IPS DF 6.9 (cell line): ENCODE data around the gene ECEL1.

Experiments used
- DNase-seq: peaks from one replicate; pipeline ENCODE4 v3.0.0-alpha.2; 2013; ENCODE audit warnings: low read depth, low spot score
- H3K27ac ChIP-seq: one replicate; pipeline ENCODE4 v1.5.1; 2013; ENCODE audit warnings: low read length, control low read depth
- H3K27me3 ChIP-seq: 2 replicates; pipeline ENCODE4 v1.6.1; 2013; ENCODE audit warnings: mild to moderate bottlenecking, low read length; ENCODE audit not compliant: control insufficient read depth, insufficient read depth
- H3K36me3 ChIP-seq: 2 replicates; pipeline ENCODE4 v1.6.1; 2013; ENCODE audit warnings: low read length; ENCODE audit not compliant: control insufficient read depth, insufficient read depth
- H3K4me1 ChIP-seq: 2 replicates; pipeline ENCODE4 v1.6.1; 2013; ENCODE audit warnings: low read length; ENCODE audit not compliant: control insufficient read depth, insufficient read depth
- H3K4me3 ChIP-seq: 2 replicates; pipeline ENCODE4 v1.5.1; 2013; ENCODE audit warnings: mild to moderate bottlenecking, low read length
- H3K9me3 ChIP-seq: 2 replicates; pipeline ENCODE4 v1.6.1; 2013; ENCODE audit warnings: low read length, inconsistent platforms; ENCODE audit not compliant: control insufficient read depth, insufficient read depth
- WGBS: extraction: QIAGEN DNeasy Blood & Tissue Kit; methylation state at CpG from one replicate; pipeline ENCODE4 v1.1.7; 2013; ENCODE audit warnings: mixed read lengths, missing lambda C conversion rate; ENCODE audit not compliant: insufficient read length, insufficient coverage; 5-methylcytosine and 5-hydroxymethylcytosine counted together

ECEL1 gene

GRCh38 chr2:232498452-232498851 is 10.8 kb upstream of the ECEL1 start:
- Histone ChIP-seq H3K4me3 (no peak overlapping the region), H3K36me3 (no peaks in the 10 kb centered on the region), H3K27me3 (peaks cover under 1% of the 10 kb centered on the region; the same call in 1 of the 2 replicates), H3K27ac (no peak overlapping the region), H3K4me1 (peaks cover 8% of the 10 kb centered on the region), H3K9me3 (no peaks in the 10 kb centered on the region)
- DNase-seq = no peak
- 100% methylated on average over 3 of the region's 3 CpGs for WGBS

DNA sequence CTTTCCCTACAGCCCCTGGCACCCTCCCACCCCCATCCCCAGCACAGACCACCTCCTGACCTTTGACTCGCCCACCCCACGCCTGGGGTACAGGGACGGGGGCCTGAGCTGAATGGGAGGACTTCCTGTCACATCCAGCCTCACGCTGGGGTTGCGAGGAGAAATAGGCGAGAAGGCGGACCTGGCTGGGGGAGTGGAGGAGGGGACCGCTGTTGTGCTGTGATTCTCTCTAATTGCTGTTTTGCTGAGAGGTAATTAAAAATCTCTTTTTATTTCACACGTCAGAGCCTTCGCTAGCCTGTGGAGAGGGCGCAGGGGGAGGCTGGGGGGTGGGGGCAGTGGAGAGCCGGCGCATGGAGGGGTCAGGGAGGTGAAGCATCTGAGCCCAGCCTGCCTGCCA is 9.7 kb upstream of the ECEL1 start:
- Histone ChIP-seq H3K27me3 (no peaks in the 10 kb centered on the region), H3K4me1 (peaks cover 5% of the 10 kb centered on the region), H3K9me3 (no peaks in the 10 kb centered on the region), H3K27ac (no peak overlapping the region), H3K4me3 (no peak overlapping the region), H3K36me3 (no peaks in the 10 kb centered on the region)
- DNase-seq = no peak
- WGBS = no CpG with 5 or more reads among the region's 13 CpGs

DNA sequence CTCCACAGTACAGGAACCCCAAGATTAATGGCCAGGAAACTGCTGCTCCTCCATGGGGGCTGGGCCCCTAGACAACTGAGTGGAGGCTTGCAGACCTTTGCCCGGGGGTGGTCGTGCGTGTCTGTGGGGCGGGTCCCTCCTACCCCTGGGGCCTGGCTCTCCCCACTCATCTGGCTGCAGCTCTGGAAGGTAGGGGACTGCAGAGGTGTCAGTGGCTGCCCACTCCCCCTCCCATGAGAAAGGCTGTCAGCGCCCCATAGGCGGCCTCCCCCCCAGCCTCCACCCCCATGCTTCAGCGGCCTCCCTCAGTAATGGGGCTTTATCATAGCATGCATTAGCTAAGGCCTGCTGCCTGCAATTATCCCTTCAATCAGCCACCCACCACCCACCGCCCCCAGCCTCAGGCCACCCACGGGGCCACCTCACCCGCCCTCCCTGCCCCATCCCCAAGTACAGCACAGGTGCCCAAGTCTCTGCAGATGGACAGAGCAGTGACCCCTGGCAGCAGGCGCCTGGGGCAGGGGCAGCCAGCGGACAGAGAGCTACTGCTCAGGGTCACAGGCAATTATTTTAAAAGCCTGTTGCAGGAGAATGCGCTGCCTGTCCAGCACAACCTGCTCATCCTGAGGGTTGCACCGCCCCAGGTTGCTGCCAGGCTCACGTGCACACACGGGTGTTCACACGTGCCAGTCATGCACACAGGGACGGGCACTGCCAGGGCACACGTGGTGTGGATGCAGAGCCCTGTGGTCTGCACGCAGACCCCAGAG is 9.1 kb upstream of the ECEL1 start:
- H3K27ac ChIP-seq = no peak overlapping the region
- peaks cover 5% of the 10 kb centered on the region; the same call in 1 of the 2 replicates for H3K4me1 ChIP-seq
- H3K36me3 ChIP-seq = no peaks in the 10 kb centered on the region
- H3K9me3 ChIP-seq = no peaks in the 10 kb centered on the region
- DNase-seq = no peak
- H3K27me3 ChIP-seq = no peaks in the 10 kb centered on the region
- WGBS = no CpG with 5 or more reads among the region's 20 CpGs
- H3K4me3 ChIP-seq = no peak overlapping the region

DNA sequence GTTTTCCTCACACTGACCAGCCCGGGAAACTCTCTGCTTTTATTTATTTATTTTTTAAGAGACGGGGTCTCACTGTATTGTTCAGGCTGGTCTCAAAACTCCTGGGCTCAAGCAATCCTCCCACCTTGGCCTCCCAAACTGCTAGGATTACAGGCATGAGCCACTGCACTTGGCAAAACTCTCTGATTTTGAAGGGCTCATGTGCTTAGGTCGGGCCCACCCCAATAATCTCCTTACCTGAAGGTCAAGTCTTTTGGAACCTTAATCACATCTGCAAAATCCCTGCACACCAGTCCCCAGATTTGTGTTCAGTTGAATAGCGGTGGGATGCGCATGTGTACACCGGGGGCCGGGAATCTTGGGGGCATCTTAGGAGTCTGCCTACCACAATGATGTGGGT is 7.7 kb upstream of the ECEL1 start:
- Histone ChIP-seq H3K4me3 (no peak overlapping the region), H3K9me3 (no peaks in the 10 kb centered on the region)

DNA sequence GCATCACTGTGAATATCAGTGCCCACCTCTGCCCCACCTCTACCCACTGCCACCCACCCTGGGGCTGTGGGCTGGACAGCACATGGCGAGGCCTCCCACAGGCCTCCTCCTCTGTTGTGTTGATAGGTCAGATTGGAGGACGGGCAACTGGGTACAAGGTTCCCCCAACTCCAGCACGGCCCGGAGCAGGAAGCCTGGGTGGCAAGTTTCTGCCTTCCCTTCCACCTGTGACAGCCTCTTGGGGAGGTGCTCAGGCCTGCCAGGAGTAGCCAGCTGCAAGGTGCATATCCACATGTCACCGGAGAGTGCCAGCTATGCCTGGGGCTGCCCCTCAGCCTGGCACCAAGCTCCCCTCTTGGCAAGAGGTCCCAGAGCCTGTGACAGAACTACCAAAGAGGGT is 6.9 kb upstream of the ECEL1 start:
- WGBS = no CpG with 5 or more reads among the region's 5 CpGs
- no peak for DNase-seq

More for the DNA sequence above, 7.7 kb upstream of the ECEL1 start:
- H3K27me3 ChIP-seq = no peaks in the 10 kb centered on the region
- no peak for DNase-seq
- no peak overlapping the region for H3K27ac ChIP-seq
- no peaks in the 10 kb centered on the region for H3K36me3 ChIP-seq
- WGBS = no CpG with 5 or more reads among the region's 7 CpGs
- H3K4me1 ChIP-seq = peaks cover 7% of the 10 kb centered on the region; the same call in 1 of the 2 replicates

GRCh38 chr2:232493701-232494474 is 6.3 kb upstream of the ECEL1 start:
- Histone ChIP-seq H3K27me3 (no peaks in the 10 kb centered on the region), H3K4me1 (peaks cover 11% of the 10 kb centered on the region), H3K27ac (no peak overlapping the region), H3K36me3 (no peaks in the 10 kb centered on the region), H3K4me3 (no peak overlapping the region), H3K9me3 (no peaks in the 10 kb centered on the region)
- no CpG with 5 or more reads among the region's 10 CpGs for WGBS
- no peak for DNase-seq

More for the DNA sequence above, 6.9 kb upstream of the ECEL1 start:
- Histone ChIP-seq H3K27me3 (no peaks in the 10 kb centered on the region), H3K27ac (no peak overlapping the region), H3K4me3 (no peak overlapping the region), H3K36me3 (no peaks in the 10 kb centered on the region), H3K4me1 (peaks cover 9% of the 10 kb centered on the region), H3K9me3 (no peaks in the 10 kb centered on the region)

GRCh38 chr2:232492963-232493700 is 5.5 kb upstream of the ECEL1 start:
- H3K9me3 ChIP-seq = no peaks in the 10 kb centered on the region
- H3K27ac ChIP-seq = no peak overlapping the region
- no peak for DNase-seq
- H3K27me3 ChIP-seq = peaks cover under 1% of the 10 kb centered on the region; the same call in 1 of the 2 replicates
- WGBS = no CpG with 5 or more reads among the region's 24 CpGs
- H3K4me1 ChIP-seq = peaks cover 11% of the 10 kb centered on the region
- no peaks in the 10 kb centered on the region for H3K36me3 ChIP-seq
- H3K4me3 ChIP-seq = no peak overlapping the region

DNA sequence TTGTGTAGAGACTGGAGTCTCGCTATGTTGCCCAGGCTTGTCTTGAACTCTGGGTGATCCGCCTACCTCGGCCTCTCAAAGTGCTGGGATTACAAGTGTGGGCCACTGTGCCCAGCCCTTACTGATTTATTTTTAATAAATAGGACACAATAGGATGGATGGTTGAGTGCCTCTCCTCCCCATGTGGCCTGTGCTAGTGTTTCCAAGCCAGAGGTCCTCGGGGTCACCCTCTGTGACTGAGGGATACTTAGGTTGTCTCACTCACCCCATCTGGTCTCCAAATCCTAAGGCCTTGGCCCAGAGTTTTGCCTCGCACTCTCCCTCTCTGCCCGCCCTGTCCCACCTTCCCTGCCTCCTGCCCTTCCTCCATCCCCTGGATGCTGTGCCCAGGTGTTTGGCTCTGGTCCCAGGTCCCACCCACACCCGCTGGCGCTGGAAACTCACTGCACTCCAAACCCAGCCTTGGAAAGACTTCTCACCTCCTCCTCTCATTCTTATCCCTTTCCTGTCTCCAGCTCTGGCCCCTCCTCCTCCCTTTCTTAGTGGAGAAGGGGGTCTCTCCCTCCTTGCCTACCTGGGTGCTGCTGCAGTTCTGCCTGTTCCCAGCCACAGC is 4.7 kb upstream of the ECEL1 start:
- no peaks in the 10 kb centered on the region for H3K36me3 ChIP-seq
- no peak for DNase-seq
- no peak overlapping the region for H3K27ac ChIP-seq
- no CpG with 5 or more reads among the region's 8 CpGs for WGBS
- H3K4me1 ChIP-seq = peaks cover 11% of the 10 kb centered on the region
- H3K4me3 ChIP-seq = no peak overlapping the region
- no peaks in the 10 kb centered on the region for H3K9me3 ChIP-seq
- peaks cover 3% of the 10 kb centered on the region; the same call in 1 of the 2 replicates for H3K27me3 ChIP-seq

GRCh38 chr2:232491139-232491780 is 3.6 kb upstream of the ECEL1 start:
- no peak for DNase-seq

More at GRCh38 chr2:232491139-232491780, 3.6 kb upstream of the ECEL1 start:
- Histone ChIP-seq H3K36me3 (no peaks in the 10 kb centered on the region), H3K4me1 (peaks cover 9% of the 10 kb centered on the region), H3K27ac (no peak overlapping the region), H3K4me3 (no peak overlapping the region), H3K9me3 (no peaks in the 10 kb centered on the region), H3K27me3 (peaks cover 14% of the 10 kb centered on the region)
- no CpG with 5 or more reads among the region's 12 CpGs for WGBS
